Caki2 (cell line): ENCODE measurements around the gene CSTPP1. TPM values are rescaled to one million over a fixed set of nuclear protein-coding genes. Genes with fewer than 3 reads are reported as not detected.

Source experiments
- DNase-seq: peaks from one replicate; pipeline ENCODE4 v3.0.0-alpha.2; 2015; ENCODE audit warnings: low read depth
- in situ Hi-C: cut with HindIII; loops from 2 replicates; pipeline ENCODE4 v1.10.0; 2016; ENCODE audit warnings: low sequenced_read_pairs, low pct_unique_long_range_greater_than_20kb, mixed read lengths
- total RNA-seq: library from RNA; depleted of rRNA; stranded (reverse); fragments of >200 nt; shearing (Covaris generic); gene quantifications from 2 replicates; pipeline ENCODE4 v1.2.3, GENCODE V29; 2014; ENCODE audit warnings: low replicate concordance

Gene CSTPP1
- total RNA-seq, 1 experiment from 2014 or later: 33.6 TPM

- no peak for DNase-seq
- in situ Hi-C loops: no loop called here
Measured at GRCh38 chr11:47130543-47130942, 194.0 kb downstream of the CSTPP1 start.

- in situ Hi-C loops: no loop called here
- DNase-seq: no peak
Measured at GRCh38 chr11:47131136-47131535, 194.6 kb downstream of the CSTPP1 start.

- in situ Hi-C loops: no loop called here
- DNase-seq: no peak
Measured at GRCh38 chr11:47132490-47132889, 195.9 kb downstream of the CSTPP1 start.

- no peak for DNase-seq
- in situ Hi-C loops: no loop called here
Measured at GRCh38 chr11:47132981-47133380, 196.4 kb downstream of the CSTPP1 start.

GRCh38 chr11:47136327-47136726, 199.8 kb downstream of the CSTPP1 start:
- in situ Hi-C loops: no loop called here
- no peak for DNase-seq

GRCh38 chr11:47136921-47137320, 200.4 kb downstream of the CSTPP1 start:
- DNase-seq: no peak
- in situ Hi-C loops: no loop called here

- no peak for DNase-seq
- in situ Hi-C loops: no loop called here
Measured at GRCh38 chr11:47137476-47137875, 200.9 kb downstream of the CSTPP1 start.

GRCh38 chr11:47139878-47140277, 203.3 kb downstream of the CSTPP1 start:
- in situ Hi-C loops: no loop called here
- no peak for DNase-seq

GRCh38 chr11:47143322-47143721, 206.8 kb downstream of the CSTPP1 start:
- DNase-seq: no peak
- in situ Hi-C loops: no loop called here

GRCh38 chr11:47144541-47144940, 208.0 kb downstream of the CSTPP1 start:
- in situ Hi-C loops: no loop called here
- no peak for DNase-seq

- no peak for DNase-seq
- in situ Hi-C loops: no loop called here
Measured at GRCh38 chr11:47147250-47147649, 210.7 kb downstream of the CSTPP1 start.

GRCh38 chr11:47147681-47148080, 211.1 kb downstream of the CSTPP1 start:
- in situ Hi-C loops: no loop called here

GRCh38 chr11:47148270-47148669, 211.7 kb downstream of the CSTPP1 start:
- DNase-seq: no peak
- in situ Hi-C loops: no loop called here

More at GRCh38 chr11:47147681-47148080, 211.1 kb downstream of the CSTPP1 start:
- no peak for DNase-seq

GRCh38 chr11:47148903-47149531, 212.5 kb downstream of the CSTPP1 start:
- no peak for DNase-seq
- in situ Hi-C loops: no loop called here

- in situ Hi-C loops: no loop called here
- DNase-seq: no peak
Measured at GRCh38 chr11:47149782-47150181, 213.2 kb downstream of the CSTPP1 start.

- DNase-seq: no peak
- in situ Hi-C loops: no loop called here
Measured at GRCh38 chr11:47152126-47152952, 215.8 kb downstream of the CSTPP1 start.

GRCh38 chr11:47152953-47153950, 216.7 kb downstream of the CSTPP1 start:
- in situ Hi-C loops: no loop called here

More at GRCh38 chr11:47152953-47153950, 216.7 kb downstream of the CSTPP1 start:
- DNase-seq: peak; percentile 63
